GM12878 (cell line): ENCODE results near the gene XRCC2. TPM values are rescaled to one million over a fixed set of nuclear protein-coding genes. Genes with fewer than 3 reads are reported as not detected.

Source experiments
- ATAC-seq: fragments of 200-7000 bp; cut with Tn5 transposase; 3 replicates; pipeline ENCODE4 v1.9.1; 2020; ENCODE audit warnings: mild to moderate bottlenecking, moderate library complexity
- BruUV-seq: library from RNA; stranded (reverse); fragments of 400-500 nt; replicated peaks from 2 replicates; lab custom pipeline; 2021; lab: Mats Ljungman, UMichigan
- CTCF ChIA-PET: fragments of 300-600 bp; sonication (Branson Sonifier 250); formaldehyde crosslinking; extraction: SDS; loops from one replicate; lab custom pipeline; 2021; ENCODE audit warnings: inconsistent platforms; lab: Yijun Ruan, JAX
- POLR2A ChIA-PET: fragments of 350-600 bp; formaldehyde crosslinking; extraction: SDS; loops from one replicate; lab custom pipeline; 2021; ENCODE audit warnings: inconsistent platforms; lab: Charles Lee
- RAD21 ChIA-PET: fragments of 300-600 bp; sonication (Branson Sonifier 250); formaldehyde crosslinking; loops from one replicate; lab custom pipeline; 2023; ENCODE audit warnings: antibody characterized with exemption; ENCODE audit not compliant: unreplicated experiment; lab: Charles Lee
- SMC1A ChIA-PET: fragments of 300-600 bp; sonication (Branson Sonifier 250); formaldehyde crosslinking; loops from one replicate; lab custom pipeline; 2023; ENCODE audit not compliant: unreplicated experiment, uncharacterized antibody; lab: Charles Lee
- DNase-seq: peaks from one replicate; pipeline ENCODE4 v3.0.0-alpha.2; 2011; ENCODE audit warnings: low read depth, low spot score
- FAIRE-seq: peaks from 3 replicates; lab custom pipeline; 2011; peaks lifted over from hg19 to GRCh38; lab: Jason Lieb, UNC
- H2AFZ ChIP-seq: 2 replicates; pipeline ENCODE4 v1.6.0; 2011; ENCODE audit warnings: low read depth, low read length, control low read depth; ENCODE audit not compliant: control insufficient read depth
- H3K27ac ChIP-seq: 2 replicates; pipeline ENCODE4 v1.5.1; 2011; ENCODE audit warnings: control low read depth; ENCODE audit not compliant: control insufficient read depth, insufficient read depth
- H3K27me3 ChIP-seq, 2 experiments: replicated peaks in 1 of 2; 2 replicates each; pipeline versions ENCODE4 v1.6.0 to v1.6.1; 2011; ENCODE audit warnings: low read length in 1 of 2; ENCODE audit not compliant: control insufficient read depth in 2 of 2, insufficient read depth in 2 of 2
- H3K36me3 ChIP-seq, 2 experiments: 2 replicates each; pipeline ENCODE4 v1.5.1; 2011; ENCODE audit warnings: low read length in 1 of 2; ENCODE audit not compliant: control insufficient read depth in 2 of 2, insufficient read depth in 2 of 2
- H3K4me1 ChIP-seq: 2 replicates; pipeline ENCODE4 v1.6.1; 2011; ENCODE audit warnings: mild to moderate bottlenecking, low read length, moderate library complexity, mixed read lengths; ENCODE audit not compliant: control insufficient read depth, insufficient read depth
- H3K4me2 ChIP-seq: 2 replicates; pipeline ENCODE4 v1.6.0; 2011; ENCODE audit warnings: control low read depth; ENCODE audit not compliant: control insufficient read depth, insufficient read depth
- H3K4me3 ChIP-seq: fragments of 200-600 bp; sonication (generic); 2 replicates; pipeline ENCODE4 v1.5.1; 2016
- H3K79me2 ChIP-seq: 2 replicates; pipeline ENCODE4 v1.6.0; 2011; ENCODE audit warnings: low read length; ENCODE audit not compliant: control insufficient read depth, insufficient read depth
- H3K9ac ChIP-seq: 2 replicates; pipeline ENCODE4 v1.8.0; 2011; ENCODE audit warnings: low read length, control low read depth, mixed read lengths; ENCODE audit not compliant: control insufficient read depth, insufficient read depth
- H3K9me3 ChIP-seq: replicated peaks from 3 replicates; pipeline ENCODE4 v1.5.1; 2011; ENCODE audit warnings: mild to moderate bottlenecking, low read length; ENCODE audit not compliant: control insufficient read depth, insufficient read depth
- H4K20me1 ChIP-seq: 2 replicates; pipeline ENCODE4 v1.6.0; 2011; ENCODE audit not compliant: control insufficient read depth, insufficient read depth
- ATF3 ChIP-seq: IDR thresholded peaks from 2 replicates; pipeline ENCODE4 v1.6.1; 2011; ENCODE audit warnings: low read depth, mild to moderate bottlenecking, low read length, moderate library complexity, borderline replicate concordance; ENCODE audit errors: extremely low read depth
- CTCF ChIP-seq, 3 experiments: IDR thresholded peaks in 2 of 3; conservative IDR thresholded peaks in 1 of 3; 2 replicates each; pipeline ENCODE4 v1.5.1; 2011; ENCODE audit warnings: low read depth in 3 of 3, low read length in 3 of 3, mild to moderate bottlenecking in 3 of 3, control low read depth in 2 of 3, moderate library complexity in 2 of 3, inconsistent platforms in 1 of 3, mixed read lengths in 1 of 3; ENCODE audit not compliant: control insufficient read depth in 2 of 3, insufficient read depth in 1 of 3; ENCODE audit errors: extremely low read depth in 1 of 3
- IKZF2 ChIP-seq, 2 experiments: fragments of 450-650 bp; IDR thresholded peaks; 2 replicates each; pipeline ENCODE4 v1.6.1; 2017; ENCODE audit warnings: mild to moderate bottlenecking in 2 of 2, moderate library complexity in 2 of 2
- MEF2A ChIP-seq: IDR thresholded peaks from 2 replicates; pipeline ENCODE4 v1.6.1; 2011; ENCODE audit warnings: low read depth, mild to moderate bottlenecking, low read length, moderate library complexity; ENCODE audit not compliant: insufficient read depth
- NFIC ChIP-seq: IDR thresholded peaks from 2 replicates; pipeline ENCODE4 v1.6.1; 2012; ENCODE audit warnings: low read depth, mild to moderate bottlenecking, inconsistent platforms, low read length, moderate library complexity
- NFXL1 ChIP-seq: fragments of 450-650 bp; IDR thresholded peaks from 2 replicates; pipeline ENCODE4 v1.6.1; 2017; ENCODE audit warnings: antibody characterized with exemption, mild to moderate bottlenecking, borderline replicate concordance
- RELA ChIP-seq: fragments of 450-650 bp; IDR thresholded peaks from 2 replicates; pipeline ENCODE4 v1.8.0; 2014; ENCODE audit warnings: borderline replicate concordance; ENCODE audit not compliant: partially characterized antibody
- SIN3A ChIP-seq: IDR thresholded peaks from 2 replicates; pipeline ENCODE4 v1.6.1; 2012; ENCODE audit warnings: low read depth, low read length, improper control_type of control experiment
- TBL1XR1 ChIP-seq: IDR thresholded peaks from 2 replicates; pipeline ENCODE4 v1.6.1; 2012; ENCODE audit warnings: low read depth, low read length, improper control_type of control experiment
- ZBTB4 ChIP-seq: fragments of 450-650 bp; formaldehyde crosslinking; IDR thresholded peaks from 2 replicates; pipeline ENCODE4 v1.4.0; 2022; ENCODE audit warnings: mild to moderate bottlenecking, moderate library complexity
- ZNF592 ChIP-seq: fragments of 450-650 bp; IDR thresholded peaks from 2 replicates; pipeline ENCODE4 v1.6.1; 2017; ENCODE audit warnings: mild to moderate bottlenecking, moderate library complexity
- ZNF622 ChIP-seq: fragments of 450-650 bp; IDR thresholded peaks from 2 replicates; pipeline ENCODE4 v1.6.1; 2017; ENCODE audit warnings: mild to moderate bottlenecking, inconsistent platforms
- WGBS: methylation state at CpG from one replicate; pipeline ENCODE4 v1.1.6; 2016; ENCODE audit warnings: low lambda C conversion rate; ENCODE audit not compliant: insufficient replicate concordance, insufficient coverage; ENCODE audit errors: missing lambda C conversion rate; 5-methylcytosine and 5-hydroxymethylcytosine counted together
- in situ Hi-C: fragments of 300-500 bp; cut with MboI; formaldehyde crosslinking; loops from 9 replicates; pipeline ENCODE4 v1.14.3; 2018; ENCODE audit warnings: mixed read lengths
- intact Hi-C: fragments of 100-400 bp; cut with micrococcal nuclease; formaldehyde crosslinking; loops from one replicate; pipeline ENCODE4 v1.14.2; 2022; ENCODE audit not compliant: unreplicated experiment
- polyA plus RNA-seq, 11 experiments: library from polyadenylated mRNA; depleted of rRNA in 4 of 11; unstranded in 6 of 11; stranded (reverse) in 5 of 11; fragments of >200 nt; fragmentation: Nextera tagmentation in 4 of 11; fragmentation: Illumina TruSeq in 1 of 11; extraction: Ambion mirVana in 4 of 11; extraction: Trizol in 1 of 11; gene quantifications; 1 replicate in 1 of 11; 2 replicates in 10 of 11; pipeline versions ENCODE4 v1.2.1 to v1.2.3, GENCODE V29; 2011 to 2016; ENCODE audit warnings: inconsistent platforms in 2 of 11, missing spikeins in 2 of 11, low read depth in 1 of 11
- total RNA-seq, 4 experiments: library from RNA; depleted of rRNA in 3 of 4; stranded (reverse); fragments of >200 nt in 3 of 4; fragmentation: Illumina TruSeq in 1 of 4; extraction: Trizol in 1 of 4; gene quantifications; 2 replicates each; pipeline versions ENCODE4 v1.2.1 to v1.2.3, GENCODE V29; 2013 to 2021

Gene XRCC2
- total and polyA plus RNA-seq, 10 of the 15 experiments (the other 5 are each of a cell fraction or from before 2014, with no cell fraction given): 4.8 to 21.4 (median 13.9) TPM

GRCh38 chr7:152663931-152664330 lies 12.0 kb downstream of the XRCC2 start:
- ChIA-PET SMC1A (interaction anchor here (1.6 kb wide), 1 partner anchor 10 kb away, joined by 5 read pairs; no protein-coding TSS in a partner anchor), POLR2A (interaction anchor here (0.5 to 0.6 kb wide), 2 partner anchors 167 to 498 kb away, joined by 3 read pairs; no protein-coding TSS in a partner anchor), RAD21 (no interaction called here), CTCF (no interaction called here)
- H3K79me2 ChIP-seq: peaks cover 10% of the 10 kb centered on the region
- no peak overlapping the region for H3K27ac ChIP-seq
- no peak overlapping the region for H2AFZ ChIP-seq
- no TSS peak for BruUV-seq
- peaks cover 9% of the 10 kb centered on the region; the same call in 1 of the 2 replicates for H3K4me1 ChIP-seq
- peaks cover 0 to 4% of the 10 kb centered on the region in 2 experiments; a peak in 3 of 4 replicates for H3K36me3 ChIP-seq
- H3K4me3 ChIP-seq: no peak overlapping the region
- intact Hi-C loops (no loop called here), in situ Hi-C loops (no loop called here)
- ATAC-seq (no peak), FAIRE-seq (no peak), DNase-seq (no peak)
- H4K20me1 ChIP-seq: no peaks in the 10 kb centered on the region
- H3K4me2 ChIP-seq: no peak overlapping the region
- H3K27me3 ChIP-seq: no peaks in the 10 kb centered on the region
- no peak for TF ChIP-seq ATF3
- no peak for TF ChIP-seq NFIC
- TF ChIP-seq SIN3A: no peak
- TF ChIP-seq IKZF2 (IDR thresholded peaks at IDR 0.05): no peak
- no peak for TF ChIP-seq CTCF (IDR thresholded peaks at IDR 0.05 in 2 of 3, conservative IDR thresholded peaks at IDR 0.05 in 1 of 3; ENCODE audit: control insufficient read depth in 2 of 3, extremely low read depth in 1 of 3, insufficient read depth in 1 of 3, low read depth in 3 of 3, low read length in 3 of 3)
- TF ChIP-seq RELA: no peak
- no peak for TF ChIP-seq TBL1XR1
- TF ChIP-seq ZNF622: no peak
- TF ChIP-seq ZBTB4 (CRISPR knock-in tag): no peak
- no peak for TF ChIP-seq ZNF592
- no peak for TF ChIP-seq MEF2A
- no peak for TF ChIP-seq NFXL1
- H3K9me3 ChIP-seq: no peaks in the 10 kb centered on the region; the same call in 2 of the 3 replicates
- H3K9ac ChIP-seq: no peak overlapping the region
- 100% methylated on average over 2 of the region's 2 CpGs for WGBS
